Stimulated activated CD4-positive, alpha-beta T cell treated with anti-CD3 and anti-CD28 coated beads, Interleukin-4, amount 100 ng/mL, for 48 hours (primary cell): ENCODE results near the gene DIP2B.

ENCODE experiments used
- DNase-seq, 2 donors: peaks; one replicate each; pipeline ENCODE4 v3.0.0-alpha.2; 2020; ENCODE audit warnings: low read depth in 2 of 2

Gene DIP2B

DNA sequence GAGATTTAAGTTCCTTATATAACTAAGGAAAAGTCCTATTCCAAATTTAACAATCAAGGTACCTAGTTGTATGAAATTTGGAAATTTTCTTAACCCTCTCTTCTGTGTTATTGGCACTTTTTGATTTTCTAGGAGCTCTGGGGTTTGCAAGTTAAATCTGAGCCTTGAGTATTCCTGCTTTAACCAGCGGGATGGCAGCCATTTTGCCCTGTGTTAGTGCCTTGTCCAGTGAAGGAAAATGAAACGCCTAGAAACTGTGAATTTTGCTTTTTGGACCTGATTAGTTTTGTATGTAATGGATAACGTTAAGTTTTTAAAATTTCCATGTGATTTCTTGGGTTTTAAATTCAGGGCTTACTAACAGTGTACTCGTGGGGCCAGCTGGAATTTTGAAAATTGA is 45.1 kb downstream of the DIP2B start:
- DNase-seq = no peak

DNA sequence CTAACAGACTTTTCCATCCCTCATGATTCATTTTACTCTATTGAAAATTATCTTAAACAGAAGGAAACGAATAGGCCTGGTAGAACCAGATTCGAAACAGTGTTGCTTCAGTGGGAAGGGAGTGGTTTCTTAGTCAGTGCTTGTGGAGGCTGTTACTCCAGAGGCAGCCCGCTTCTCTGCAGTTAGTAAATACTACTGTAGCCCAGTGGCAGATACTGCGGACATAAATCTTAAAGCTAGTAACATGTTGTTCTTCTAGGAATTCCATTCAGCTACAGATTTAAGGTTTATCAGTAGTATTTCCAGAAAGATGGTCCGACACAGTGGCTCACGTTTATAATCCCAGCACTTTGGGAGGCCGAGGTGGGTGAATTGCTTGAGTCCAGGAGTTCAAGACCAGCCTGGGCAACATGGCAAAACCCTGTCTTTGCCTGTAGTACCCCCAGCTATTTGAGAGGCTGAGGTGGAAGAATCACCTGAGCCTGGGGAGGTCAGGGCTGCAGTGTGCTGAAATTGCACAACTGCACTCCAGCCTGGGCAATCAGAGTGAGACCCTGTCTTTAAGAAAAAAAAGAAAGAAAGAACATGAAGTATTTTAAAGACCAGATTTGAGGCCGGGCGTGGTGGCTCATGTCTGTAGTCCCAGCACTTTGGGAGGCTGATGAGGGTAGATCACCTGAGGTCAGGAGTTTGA is 45.9 kb downstream of the DIP2B start:
- DNase-seq = no peak

DNA sequence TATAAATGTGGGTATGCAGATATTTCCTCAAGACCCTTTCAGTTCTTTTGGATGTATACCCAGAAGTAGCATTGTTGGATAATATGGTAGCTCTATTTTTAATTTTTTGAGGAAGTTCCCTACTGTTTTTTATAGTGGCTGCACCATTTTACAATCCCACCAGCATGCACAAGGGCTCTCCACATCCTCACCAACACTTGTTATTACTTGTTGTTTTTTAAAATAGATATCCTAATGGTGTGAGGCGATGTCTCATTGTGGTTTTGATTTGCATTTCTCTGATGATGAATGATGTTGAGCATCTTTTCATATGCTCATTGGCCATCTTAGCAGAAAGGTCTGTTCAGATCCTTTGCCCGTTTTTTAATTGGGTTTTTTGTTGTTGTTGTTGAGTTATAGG is 47.1 kb downstream of the DIP2B start:
- DNase-seq = no peak

DNA sequence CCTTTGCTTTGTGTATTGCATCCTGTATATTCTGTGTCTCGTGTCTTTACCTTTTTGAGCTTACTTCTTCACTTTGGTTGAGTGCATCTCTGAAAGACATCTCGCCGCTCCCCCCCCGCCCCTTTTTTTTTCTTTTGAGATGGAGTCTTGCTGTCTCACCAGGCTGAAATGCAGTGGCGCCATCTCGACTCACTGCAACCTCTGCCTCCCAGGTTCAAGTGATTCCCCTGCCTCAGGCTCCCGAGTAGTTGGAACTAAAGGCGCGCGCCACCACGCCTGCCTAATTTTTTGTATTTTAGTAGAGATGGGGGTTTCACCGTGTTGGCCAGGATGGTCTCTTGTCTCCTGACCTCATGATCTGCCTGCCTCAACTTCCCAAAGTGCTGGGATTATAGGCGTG is 49.9 kb downstream of the DIP2B start:
- DNase-seq = no peak

DNA sequence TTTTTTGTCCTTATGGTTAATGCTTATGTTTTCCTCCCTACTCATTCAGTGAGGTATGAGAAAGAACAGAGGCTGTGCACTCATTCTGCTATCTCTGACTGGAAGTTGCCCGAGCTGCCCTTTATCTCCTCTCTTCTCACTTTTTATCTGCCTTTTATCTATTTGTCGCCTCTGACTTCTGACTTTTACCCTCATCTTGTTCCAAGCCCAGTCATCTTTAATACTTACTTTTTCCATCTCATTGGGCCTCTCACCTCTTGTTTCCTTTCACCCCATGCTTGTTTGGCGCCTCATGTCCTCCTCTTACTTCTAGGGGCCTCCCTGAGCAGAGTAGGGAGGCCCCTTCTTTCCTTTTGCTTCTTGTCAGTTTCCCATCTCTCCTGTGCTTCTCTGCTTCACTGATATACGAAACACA is 50.7 kb downstream of the DIP2B start:
- no peak for DNase-seq

DNA sequence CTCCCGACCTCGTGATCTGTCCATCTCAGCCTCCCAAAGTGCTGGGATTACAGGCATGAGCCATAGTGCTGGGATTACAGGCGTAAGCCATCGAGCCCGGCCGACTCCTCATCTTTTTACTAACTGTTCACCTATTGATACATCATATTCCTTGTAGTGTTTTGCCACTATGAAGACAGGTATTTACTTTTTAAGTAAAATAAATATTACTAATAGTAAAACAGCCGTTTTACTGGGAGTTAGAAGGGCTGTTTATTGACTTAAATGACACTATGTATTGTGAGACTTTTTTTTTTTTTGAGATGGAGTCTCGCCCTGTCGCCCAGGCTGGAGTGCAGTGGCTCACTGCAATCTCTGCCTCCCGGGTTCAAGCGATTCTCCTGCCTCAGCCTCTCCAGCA is 51.5 kb downstream of the DIP2B start:
- no peak for DNase-seq

DNA sequence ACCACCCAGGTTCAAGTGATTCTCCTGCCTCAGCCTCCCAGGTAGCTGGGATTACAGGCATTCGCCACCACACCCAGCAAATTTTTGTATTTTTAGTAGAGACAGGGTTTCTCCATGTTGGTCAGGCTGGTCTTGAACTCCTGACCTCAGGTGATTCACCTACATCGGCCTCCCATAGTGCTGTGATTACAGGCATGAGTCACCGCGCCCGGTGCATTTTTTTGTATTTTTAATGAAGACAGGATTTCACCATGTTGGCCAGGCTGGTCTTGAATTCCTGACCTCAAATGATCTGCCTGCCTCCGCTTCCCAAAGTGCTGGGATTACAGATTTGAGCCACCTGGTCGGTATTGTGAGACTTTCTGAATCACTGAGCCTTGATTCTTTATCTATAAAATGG is 52.0 kb downstream of the DIP2B start:
- DNase-seq = peak; percentile 28 to 32

DNA sequence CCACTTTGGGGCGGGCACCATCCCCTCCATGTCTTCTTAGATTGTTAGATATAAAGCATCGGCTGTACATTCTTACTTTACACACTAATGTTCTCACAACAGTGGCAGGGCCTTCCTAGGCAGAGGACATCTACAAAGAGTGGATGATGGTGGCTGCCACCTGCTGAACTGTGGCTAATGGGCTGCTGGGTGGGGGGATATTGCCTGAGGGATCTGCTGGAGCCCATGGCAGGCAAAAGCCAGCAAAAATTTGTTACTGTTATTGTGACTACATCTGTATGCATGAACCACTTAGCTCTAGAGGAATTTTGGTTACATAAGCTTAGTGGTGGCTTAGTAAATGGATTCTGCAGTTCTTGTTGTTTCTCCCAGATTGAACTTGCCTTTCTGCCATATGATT is 52.6 kb downstream of the DIP2B start:
- DNase-seq = no peak

DNA sequence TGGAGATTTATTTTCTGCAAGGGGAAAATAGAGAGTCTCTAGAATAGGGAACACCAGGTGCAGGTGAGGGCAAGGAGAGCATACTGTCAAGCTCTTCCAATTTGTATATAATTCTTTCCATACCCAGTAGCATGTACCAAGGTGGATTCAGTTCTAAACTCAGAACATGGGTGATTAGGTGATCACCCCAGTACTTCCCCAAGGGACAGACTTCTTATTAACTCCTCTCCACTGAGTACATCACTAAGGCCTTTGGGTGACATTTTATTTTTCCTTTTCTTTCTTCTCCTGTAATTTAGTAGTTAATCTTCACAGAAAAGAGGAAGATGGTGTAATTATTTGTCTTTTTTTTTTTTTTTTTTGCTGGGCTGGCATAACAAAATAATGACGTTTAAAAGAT is 54.2 kb downstream of the DIP2B start:
- DNase-seq = no peak

DNA sequence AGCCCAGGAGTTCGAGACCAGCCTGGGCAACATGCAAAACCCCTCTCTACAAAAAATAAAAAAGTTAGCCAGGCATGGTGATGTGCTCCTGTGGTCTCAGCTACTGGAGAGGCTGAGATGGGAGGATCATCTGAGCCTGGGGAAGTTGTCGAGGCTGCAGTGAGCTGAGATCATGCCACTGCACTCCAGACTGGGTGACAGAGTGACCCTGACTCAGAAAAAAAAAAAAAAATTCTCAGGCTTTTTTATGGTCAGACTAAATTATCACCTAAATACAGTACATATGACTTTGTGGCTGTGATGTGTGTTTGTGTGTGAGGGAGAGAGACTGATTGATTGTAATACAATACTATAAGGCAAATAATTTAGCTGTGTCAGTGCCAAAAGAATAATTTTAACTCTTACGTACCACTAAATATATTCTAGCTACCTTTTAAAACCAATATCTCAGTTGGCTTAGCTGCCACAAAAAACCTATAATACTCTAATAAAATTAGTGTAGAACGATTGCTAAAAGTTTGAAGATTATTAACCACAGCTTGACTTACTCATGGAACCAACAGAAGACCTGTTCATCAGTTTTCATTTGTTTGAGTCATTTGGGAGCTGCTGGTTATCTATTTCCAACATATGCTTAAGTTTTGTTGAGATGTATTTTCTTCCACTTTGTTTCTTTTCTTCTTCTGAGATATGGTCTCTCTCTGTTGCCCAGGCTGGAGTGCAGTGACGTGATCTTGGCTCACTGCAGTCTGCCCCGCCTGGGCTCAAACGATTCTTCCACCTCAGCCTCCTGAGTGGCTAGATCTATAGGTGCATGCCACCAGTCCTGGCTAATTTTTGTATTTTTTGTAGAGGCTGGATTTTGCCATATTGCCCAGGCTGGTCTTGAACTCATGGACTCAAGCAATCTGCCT is 58.0 kb downstream of the DIP2B start:
- DNase-seq = no peak

DNA sequence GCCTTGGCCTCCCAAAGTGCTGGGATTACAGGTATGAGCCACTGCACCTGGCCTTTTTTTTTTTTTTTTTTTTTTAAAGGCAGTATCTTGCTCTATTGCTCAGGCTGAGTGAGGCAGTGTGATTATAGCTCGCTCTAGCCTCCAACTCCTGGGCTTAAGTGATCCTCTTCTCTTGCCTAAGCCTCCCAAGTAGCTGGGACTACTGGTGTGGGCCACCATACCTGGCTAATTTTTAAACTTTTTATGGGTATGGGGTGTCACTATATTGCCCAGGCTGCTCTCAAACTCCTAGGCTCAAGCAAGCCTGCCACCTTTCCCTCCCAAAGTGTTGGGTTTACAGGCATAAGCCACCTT is 58.6 kb downstream of the DIP2B start:
- no peak for DNase-seq

DNA sequence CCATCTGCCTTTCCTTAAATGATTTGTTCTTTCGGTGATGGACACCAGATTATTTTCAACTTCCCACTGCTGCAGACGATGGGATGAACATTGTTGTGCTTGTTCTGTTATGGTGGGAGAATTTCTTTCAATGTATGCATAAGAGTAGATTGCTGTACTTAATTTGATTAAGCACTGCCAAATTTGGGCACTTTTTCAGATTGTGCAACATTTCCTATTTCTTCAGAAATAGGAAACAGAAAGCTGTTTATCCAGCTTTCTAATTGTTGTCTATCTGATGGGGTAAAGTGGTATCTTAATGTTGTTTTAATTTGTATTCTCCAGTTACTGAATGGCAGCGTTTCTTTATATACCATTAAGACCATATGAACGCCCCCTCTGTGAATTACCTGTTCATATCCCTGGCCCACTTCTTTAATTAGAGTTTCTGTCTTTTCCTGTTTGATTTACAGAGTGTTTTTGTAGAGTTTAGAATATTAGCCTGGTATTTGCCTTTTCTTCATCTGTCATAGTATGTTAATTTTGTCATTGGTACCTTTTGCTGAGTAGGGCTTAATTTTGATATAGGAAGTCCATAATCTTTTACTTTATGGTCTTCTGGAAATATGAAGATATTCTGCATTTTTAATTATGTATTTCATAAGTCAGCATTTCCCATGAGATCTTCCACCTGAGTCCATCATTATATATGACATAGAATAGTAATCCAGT is 59.6 kb downstream of the DIP2B start:
- no peak for DNase-seq

DNA sequence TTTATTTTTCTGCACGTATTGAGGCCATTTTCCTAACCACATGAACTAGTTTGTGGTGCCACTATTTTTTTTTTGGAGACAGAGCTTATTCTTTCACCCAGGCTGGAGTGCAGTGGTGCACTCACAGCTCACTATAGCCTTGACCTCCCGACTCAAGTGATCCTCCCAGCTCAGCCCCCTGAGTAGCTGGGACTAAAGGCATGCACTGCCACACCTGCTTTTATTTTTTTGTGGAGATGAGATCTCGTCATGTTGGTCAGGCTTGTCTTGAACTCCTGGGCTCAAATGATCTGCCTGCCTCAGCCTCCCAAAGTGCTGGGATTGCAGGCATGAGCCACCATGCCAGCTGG is 60.1 kb downstream of the DIP2B start:
- no peak for DNase-seq

DNA sequence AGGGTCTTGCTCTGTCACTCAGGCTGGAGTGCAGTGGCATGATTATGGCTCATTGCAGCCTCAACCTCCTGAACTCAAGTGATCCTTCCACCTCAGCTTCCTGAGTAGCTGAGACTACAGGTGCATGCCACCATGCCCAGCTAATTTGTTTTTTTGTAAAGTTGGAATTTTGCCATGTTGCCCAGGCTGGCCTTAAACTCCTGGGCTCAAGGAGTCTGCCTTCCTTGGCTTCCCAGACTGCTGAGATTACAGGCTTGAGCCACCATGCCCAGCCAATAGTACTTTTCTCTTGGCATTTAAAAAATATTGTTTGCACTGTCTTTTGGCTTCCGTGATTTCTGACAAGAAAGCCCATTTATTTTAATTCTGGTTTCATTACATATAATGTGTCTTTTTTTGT is 61.3 kb downstream of the DIP2B start:
- DNase-seq = no peak

DNA sequence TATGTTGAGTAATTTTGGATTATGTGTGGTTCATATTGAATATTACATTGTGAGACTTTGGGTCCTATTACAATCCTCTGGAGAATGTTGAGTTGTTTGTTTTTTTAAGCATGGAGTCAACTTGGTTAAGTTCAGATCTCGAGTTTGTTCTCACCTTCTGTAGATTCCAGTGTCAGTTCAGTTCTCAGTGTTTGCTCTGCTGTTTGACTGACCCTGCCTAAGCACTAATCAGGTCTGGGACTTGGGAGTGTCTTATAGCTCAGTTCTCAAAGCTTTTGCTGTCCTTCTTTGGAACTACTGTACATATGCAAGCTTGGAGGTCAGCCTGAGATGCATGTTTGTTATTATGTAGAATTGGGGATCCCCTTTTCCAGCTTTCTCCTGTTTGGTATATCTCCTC is 63.1 kb downstream of the DIP2B start:
- no peak for DNase-seq

DNA sequence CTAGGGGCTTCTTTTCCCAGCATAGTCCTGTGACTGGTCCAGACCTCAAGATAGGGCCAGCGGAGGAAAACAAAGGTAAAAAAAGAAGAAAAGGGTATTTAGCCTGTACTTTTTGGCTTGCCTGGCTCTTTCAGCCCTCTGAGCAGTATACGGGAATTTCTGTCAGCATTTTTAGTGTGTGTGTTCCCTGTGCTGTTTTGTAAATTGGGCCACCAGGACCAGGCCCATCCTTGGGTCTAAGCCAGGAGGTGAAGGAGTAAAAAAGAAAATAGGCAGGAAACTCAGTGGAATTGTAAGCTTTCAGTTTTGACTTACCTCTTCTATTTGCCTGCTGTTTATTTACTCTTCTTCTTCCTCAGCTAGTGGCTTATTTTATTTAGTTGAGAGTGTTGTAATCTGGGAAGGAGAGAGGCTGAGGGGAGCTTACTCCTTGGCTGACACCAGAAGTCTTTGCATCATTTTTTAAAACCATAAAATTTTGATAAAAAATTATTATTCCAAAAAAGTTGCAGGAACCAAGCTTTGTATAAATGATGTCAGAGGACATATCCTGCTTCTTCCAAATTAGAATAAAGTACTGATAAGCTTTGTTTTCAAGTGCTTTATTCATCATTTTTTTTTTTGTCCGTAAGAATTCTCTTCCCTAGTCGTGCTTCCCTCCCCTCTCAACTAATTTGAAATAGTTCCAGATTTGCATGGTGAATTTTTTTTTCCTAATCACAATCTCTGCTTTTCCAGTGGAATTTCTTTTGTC is 63.7 kb downstream of the DIP2B start:
- DNase-seq = no peak

DNA sequence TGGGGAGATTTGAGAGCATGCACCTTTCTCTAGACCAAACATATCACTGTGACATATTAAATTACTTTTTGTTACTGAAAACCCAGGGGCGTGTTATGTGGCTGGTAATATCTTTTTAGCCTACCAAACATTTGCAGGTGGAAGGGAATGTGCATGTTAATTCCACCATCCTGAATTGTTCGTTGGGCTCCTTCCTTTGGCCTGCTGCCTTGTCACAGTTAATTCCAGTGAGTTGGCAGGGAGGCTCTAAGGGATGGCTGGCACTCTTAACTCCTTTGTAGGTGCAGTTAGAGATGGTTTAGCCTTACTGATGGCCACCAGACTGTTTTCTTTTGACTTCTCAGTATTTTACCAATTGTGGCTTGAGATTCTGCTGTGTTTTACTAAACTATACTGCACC is 64.5 kb downstream of the DIP2B start:
- no peak for DNase-seq

DNA sequence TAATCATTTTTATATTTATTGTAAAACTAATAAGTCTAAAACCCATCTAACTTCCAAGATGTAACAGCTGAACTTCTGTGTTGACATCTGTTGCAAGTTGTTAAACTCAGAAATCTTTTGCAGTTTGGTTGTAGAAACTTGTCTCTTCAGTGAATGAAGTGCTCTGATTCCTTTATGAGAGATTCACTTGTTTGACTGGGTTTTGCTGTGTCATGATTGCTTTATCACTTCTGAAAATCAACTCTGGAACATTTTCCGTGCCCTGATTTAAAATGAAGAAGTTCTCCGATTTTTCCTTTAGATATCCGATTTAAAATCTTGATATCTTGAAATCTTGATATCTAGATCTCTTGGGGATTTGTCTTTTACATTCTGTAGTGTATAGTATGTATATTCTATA is 65.1 kb downstream of the DIP2B start:
- no peak for DNase-seq

DNA sequence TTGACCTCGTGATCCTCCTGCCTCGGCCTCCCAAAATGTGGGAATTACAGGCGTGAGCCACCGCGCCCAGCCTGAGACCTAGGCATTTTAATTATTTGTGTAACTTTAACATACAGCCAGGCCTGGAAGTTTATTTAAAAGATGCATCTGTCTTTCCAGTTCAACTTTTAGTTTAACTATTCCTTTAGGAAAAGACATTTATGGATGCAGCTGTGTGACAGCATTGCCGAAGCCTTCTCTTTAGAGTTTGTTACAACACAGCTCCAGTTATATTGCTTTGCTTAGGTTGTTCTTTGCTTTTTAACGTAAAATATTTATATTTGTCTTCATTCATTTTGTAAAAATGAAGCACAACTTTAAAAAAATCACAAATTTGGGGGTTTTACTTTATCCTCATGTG is 67.0 kb downstream of the DIP2B start:
- no peak for DNase-seq

DNA sequence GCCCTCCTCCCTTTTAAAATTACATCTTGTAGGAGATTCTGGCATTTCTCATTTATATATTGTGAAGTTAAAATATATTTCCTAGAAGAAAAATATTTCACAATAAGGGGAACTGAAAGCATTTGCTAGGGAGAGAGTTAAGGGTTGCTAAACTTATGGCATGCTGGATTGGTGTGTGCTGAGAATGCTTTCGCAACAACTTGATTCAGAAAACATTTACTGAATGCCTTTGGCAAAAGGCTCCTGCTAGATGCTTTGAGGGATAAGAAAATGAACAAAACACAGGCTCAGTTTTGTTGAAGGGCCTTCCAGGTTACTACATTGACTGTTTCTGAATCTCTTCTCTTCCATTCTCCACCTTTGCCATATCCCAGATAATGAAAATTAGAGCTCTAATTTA is 67.5 kb downstream of the DIP2B start:
- DNase-seq = no peak

DNA sequence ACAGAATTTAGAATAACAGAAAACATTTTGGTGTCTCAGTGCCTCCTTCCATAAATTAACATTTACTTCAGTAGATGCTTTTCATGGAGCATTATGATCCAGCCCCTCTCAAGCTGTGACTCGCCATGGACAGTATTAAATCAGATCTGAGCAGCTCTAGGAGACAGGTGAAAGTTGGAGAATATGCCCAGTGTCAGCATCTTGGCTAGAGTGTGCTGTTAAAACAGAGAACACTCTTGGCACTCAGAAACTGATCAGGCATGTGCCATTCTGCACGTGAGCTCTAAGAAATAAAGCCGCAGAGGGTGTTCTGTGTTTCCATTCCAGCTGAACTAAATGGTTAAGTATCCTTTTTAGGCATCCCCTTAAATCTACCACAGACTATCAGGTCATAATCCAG is 68.0 kb downstream of the DIP2B start:
- no peak for DNase-seq

DNA sequence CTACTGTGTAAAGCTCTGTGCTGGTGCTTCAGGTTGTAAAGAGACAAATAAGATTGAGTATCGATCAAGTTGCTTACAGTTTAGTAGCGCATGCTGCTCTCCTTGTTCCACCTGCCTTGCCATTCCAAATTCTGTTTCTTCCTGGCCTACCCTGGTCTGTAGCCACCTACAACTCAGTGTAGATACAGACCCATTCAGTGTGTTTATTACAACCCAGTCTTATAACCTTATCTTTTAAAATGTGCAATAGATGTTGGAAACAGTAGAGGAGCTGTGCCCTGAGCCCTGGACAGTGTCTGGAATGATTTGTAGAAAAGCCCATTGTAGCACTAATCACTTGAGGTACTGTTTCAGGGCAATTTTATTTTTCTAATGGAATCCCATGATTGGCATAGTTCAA is 68.5 kb downstream of the DIP2B start:
- DNase-seq = no peak
